ENCODE results near the gene ZMIZ1.
A peak's percentile ranks its signal among the peaks of the same experiment; 100 is the strongest.

Gene ZMIZ1

DNA sequence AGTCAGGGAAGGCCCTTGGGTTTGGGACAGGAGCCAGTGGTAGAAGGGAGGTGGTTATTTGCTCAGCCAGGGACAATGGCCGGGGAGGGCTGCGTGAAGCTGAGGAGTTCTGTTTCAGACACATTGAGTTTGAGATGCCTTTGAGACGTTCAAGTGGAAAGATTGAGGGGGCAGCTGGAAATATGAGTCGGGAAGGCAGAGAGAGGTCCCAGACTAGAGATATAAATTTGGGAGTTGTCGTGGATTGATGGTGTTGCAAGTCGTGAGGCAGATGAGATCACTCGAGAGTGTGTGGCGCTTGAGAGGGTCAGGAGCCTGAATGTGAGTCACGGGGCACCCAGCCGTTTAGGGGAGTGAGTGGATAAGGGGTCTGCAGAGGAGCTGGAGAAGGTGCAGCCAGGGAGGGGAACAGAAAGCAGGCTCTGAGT lies 73.3 kb downstream of the ZMIZ1 start:
- DNase-seq = no peak

DNA sequence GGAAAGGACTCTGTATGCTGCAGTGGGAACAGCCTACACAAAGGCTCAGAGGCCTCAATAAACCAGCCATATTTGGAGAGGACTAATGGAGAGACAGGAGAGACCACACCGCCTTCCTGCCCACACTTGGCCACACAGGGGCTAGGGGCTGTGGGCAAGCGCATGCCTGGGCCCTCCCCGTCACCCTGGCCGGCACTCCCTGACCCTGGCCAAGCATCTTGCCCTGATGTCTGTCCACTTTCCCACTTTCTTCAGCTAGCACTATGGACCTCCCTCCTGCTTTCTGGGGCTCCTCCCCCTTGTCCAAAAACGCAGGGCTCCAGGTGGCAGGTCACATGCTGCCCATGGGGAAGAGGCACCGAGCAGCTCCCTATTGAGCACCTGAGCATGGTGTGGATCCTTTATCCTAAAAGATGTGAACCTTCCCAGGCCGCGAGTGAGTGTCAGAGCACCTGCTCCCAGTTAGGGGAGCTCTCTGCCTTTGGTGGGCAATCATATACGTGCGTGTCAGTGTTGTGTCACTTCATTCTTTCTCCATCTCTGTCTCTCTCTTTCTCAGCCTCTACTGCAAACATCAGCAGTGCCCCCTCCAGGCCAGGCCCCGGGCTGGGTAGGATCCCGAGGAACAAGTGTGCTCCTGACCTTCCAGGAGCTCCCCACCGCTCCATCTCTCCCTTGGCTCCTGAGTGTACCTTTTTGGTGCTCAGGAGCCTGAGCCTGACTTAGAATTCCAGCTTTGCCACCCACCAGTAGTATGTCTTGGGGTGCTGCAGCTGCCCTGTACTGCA lies 74.0 kb downstream of the ZMIZ1 start:
- no peak for DNase-seq

DNA sequence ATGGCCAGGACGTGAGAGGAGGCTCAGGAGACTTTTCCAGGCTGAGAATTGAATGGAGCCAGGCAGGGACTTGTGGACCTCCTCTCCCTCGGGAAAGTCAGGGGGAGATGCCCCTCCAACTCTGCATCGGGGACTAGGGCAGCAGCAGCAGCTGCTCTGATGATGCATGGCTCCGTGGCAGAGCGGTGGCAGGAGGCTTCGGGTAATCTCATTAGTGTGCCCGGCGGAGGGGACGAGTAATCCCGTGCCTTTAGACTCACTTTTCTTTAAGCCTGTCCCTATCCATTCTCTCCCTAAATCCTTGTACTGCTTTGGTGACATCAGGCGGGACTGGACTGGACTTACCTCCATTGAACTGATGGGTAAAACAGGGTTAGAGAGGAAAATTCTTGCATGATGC lies 75.1 kb downstream of the ZMIZ1 start:
- DNase-seq = no peak

- DNase-seq = no peak
These were observed 75.8 kb downstream of the ZMIZ1 start for GRCh38 chr10:79144351-79145173.

DNA sequence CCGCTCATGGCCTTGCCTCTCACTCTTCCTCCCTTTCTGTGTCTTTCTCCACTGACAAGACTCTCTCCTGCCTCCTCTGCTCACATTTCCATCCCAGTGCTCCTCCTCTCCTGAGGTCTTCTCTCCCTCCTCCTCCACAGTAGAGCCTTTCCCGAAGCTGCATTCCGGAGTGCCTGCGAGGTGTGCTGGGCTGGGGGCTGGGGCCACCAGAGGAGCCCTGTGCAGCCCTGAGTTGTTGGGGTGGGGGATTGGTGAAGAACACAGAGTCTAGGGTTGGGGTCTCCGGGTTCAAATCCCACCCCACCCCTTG lies 76.4 kb downstream of the ZMIZ1 start:
- no peak for DNase-seq

- no peak for DNase-seq
These were observed 77.0 kb downstream of the ZMIZ1 start for GRCh38 chr10:79145517-79146470.

GRCh38 chr10:79146611-79147130 lies 77.9 kb downstream of the ZMIZ1 start:
- no peak for DNase-seq

GRCh38 chr10:79147306-79147705 lies 78.5 kb downstream of the ZMIZ1 start:
- DNase-seq = no peak

DNA sequence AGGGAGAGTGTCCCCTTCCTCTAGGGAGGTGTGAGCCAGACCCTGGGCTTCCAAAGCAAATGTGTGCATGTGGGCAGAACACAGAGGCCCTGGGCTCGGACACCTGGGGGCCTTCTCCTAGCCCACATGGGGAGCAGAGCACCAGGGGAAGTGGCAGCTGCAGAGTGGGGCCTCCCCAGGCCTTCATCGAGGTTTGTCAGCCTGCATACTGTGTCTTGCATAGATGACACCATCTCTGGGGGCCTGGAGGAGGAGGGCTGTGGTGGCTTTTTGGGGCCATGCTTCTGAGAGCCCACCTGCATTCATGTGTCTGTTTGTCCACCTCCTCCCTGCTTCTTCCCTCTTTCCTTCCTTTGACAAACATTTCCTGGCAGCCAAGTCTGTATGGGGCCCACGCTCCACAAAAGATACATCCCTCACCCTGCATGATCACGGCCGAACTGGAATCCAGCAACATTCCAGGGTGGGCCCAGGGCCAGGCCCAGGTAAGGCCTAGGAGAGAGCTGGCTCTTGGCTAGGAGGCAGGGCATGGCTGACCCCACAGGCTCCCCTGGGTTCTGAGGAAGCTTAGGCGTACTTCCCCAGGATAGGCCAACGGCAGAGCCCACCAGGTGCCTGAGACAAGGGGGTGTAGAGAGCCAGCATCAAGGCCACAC lies 79.2 kb downstream of the ZMIZ1 start:
- no peak for DNase-seq

GRCh38 chr10:79148452-79149344 lies 79.9 kb downstream of the ZMIZ1 start:
- DNase-seq = no peak

DNA sequence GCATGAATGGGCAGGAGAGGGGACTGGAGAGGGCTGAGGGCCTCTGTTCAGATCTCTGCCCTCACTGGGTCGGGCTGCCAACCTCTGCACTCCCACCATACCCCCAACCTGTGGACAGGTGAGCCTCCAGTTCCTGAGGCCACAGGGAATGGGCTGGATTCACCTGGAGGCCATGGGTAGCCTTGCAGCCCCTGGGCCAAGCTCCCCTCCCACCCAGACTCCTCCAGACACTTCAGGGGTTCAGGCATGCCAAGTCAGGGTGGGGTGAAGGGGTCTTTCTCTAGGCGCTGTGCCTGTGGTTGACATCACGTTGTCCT lies 80.5 kb downstream of the ZMIZ1 start:
- DNase-seq = no peak

DNA sequence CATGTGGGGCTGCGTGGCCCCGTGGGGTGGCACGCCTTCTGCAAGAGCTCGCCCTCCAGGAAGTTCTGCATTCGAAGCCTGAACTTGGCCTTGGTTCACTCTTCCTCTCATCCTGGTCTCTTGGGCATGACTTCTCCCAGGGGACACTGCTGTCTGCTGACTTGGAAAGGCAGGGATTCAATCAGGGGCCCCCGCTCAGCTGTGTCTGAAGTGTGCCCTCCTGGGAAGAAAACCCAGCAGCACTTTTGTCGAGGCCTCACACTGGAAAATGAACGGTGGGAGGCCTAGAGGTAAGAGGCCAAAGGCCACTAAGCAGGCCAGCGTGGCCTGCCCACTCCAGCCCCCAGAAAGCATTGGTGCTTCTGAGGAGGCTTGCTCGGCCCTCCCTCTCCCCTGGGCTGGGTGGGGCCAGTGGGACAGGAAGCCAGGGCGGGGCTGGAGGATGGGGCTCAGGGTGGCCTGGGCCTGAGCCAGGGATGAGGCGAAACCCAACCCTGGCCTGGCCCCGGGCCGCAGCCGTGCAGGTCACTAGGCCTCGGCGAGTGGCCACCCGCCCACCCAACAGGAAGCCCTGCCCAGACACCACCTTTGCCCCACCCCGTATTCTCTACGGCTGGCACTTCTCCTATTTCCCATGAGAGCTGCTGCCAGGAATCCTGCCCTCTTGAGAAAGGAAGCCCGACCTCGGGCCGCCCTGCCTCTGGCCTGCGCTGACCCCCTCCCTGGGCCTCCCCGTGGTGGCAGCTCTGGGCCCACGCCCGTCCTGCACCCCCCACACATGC lies 81.1 kb downstream of the ZMIZ1 start:
- peak; percentile 58 to 61 for DNase-seq

DNA sequence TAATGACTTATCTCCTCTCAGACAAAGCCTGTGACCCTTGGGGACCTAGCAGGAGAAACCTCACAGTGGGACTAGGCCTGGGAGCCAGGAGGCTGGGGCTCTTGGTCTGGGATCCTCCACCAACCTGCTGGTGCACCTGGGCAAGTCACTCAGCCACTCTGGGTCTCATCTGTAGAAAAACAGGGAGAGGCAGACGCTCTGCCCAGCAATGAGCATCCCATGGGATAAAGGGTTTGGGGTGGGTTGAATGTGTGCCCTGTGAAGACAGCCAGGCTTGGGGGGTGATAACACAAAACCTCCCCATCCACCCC lies 81.6 kb downstream of the ZMIZ1 start:
- no peak for DNase-seq

- DNase-seq = no peak
These were observed 83.7 kb downstream of the ZMIZ1 start for GRCh38 chr10:79152423-79152817.

DNA sequence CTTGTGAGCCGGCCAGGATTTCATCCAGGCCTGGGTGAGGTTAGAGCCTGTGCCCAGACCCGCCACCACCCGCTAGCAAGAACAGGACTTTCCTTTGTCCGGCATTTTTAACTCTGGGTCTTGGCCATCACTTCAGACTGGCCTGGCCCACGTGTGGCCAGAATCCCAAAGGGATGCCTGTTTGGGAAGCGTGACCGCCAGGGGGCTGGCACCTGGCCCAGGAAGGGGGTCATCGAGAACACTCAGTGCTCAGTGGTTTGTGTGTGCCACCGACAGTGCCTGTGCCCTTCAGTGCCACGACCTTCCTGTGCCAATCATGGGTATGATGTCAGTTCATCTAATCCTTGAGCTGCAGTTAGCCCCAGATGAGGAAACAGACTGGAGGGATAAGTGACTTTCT lies 85.0 kb downstream of the ZMIZ1 start:
- no peak for DNase-seq

GRCh38 chr10:79155301-79156081 lies 86.7 kb downstream of the ZMIZ1 start:
- DNase-seq = no peak

- DNase-seq = no peak
These were observed 87.8 kb downstream of the ZMIZ1 start for GRCh38 chr10:79156334-79157274.

GRCh38 chr10:79158004-79158340 lies 89.2 kb downstream of the ZMIZ1 start:
- DNase-seq = no peak

Data from activated T-cell treated with anti-CD3 and anti-CD28 coated beads, Interleukin-2, amount 50 U/mL, for 48 hours (primary cell).